Measurements from ENCODE around the gene ZNF774.

DNA sequence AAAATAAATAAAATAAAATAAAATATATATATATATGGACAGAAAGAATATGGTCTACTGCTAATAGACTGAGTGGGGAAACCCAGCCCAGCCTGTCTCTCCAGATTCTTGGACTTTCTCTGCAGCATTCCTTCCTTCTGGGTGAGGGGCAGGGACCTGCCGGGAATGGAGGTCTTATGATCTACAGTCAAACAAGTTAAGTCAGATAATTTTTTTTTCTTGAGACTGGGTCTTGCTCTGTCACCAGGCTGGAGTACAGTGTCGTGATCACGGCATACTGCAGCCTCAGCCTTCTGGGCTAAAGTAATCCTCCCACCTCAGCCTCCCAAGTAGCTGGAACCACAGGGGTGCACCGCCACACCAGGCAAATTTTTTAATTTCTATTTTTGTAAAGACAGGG is 33.5 kb upstream of the ZNF774 start:
- TF ChIP-seq, protein P1, sequence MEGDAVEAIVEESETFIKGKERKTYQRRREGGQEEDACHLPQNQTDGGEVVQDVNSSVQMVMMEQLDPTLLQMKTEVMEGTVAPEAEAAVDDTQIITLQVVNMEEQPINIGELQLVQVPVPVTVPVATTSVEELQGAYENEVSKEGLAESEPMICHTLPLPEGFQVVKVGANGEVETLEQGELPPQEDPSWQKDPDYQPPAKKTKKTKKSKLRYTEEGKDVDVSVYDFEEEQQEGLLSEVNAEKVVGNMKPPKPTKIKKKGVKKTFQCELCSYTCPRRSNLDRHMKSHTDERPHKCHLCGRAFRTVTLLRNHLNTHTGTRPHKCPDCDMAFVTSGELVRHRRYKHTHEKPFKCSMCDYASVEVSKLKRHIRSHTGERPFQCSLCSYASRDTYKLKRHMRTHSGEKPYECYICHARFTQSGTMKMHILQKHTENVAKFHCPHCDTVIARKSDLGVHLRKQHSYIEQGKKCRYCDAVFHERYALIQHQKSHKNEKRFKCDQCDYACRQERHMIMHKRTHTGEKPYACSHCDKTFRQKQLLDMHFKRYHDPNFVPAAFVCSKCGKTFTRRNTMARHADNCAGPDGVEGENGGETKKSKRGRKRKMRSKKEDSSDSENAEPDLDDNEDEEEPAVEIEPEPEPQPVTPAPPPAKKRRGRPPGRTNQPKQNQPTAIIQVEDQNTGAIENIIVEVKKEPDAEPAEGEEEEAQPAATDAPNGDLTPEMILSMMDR (IDR thresholded peaks at IDR 0.05) = no peak
- TF ChIP-seq EP300 (IDR thresholded peaks at IDR 0.05) (no peak), POLR2A (IDR thresholded peaks at IDR 0.05) (no peak)

Data from ovary (tissue), 3 donors.